CD4-positive, alpha-beta T cell treated with Interleukin-2 at 100 ng/mL for 4 hours (primary cell): ENCODE results near the gene GATA6.

Source experiments
- DNase-seq: peaks from one replicate; pipeline ENCODE4 v3.0.0-alpha.2; 2020; ENCODE audit warnings: low spot score

Gene GATA6

DNA sequence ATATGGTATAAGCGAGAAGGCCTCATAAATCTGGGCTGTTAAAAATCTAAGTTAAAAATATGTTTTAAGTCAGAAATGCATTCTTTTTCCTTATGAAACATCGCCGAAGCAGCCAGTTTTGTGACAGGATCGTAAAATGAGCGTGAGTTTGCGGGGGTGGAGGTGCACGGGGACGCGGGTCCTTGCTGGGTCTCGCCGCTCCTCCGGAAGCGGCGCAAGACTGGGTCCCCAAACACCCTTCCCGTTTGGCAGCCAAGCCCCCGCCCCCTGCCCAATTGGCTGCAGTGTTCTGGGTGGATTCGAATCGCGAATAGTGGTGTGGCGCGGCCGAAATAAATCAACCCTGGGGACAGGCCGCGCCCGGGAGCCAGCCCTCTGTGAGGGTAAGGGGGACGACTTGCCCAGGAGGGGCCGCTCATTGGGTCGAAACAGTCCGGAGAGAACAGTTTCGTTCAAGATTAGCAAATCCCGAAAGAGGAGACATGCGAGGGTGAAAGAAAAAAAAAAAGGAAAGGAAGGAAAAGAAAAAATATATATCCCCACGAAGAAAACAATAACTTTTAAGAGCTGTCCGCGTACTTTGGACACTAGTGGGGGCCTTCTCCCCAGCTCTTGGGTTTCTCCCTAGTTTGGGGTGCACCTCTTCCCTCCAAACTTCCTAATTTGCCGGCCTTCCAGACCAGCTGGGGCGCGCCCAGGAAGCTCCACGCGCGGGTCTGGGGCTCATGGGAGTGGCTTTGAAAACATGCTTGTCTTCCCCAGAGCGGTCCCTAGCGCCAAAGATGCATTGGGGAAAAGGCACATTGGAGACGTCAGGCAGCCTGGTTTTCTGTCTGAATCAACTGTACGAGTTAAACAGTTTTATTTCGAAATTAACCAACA lies 3.1 kb upstream of the GATA6 start:
- no peak for DNase-seq

DNA sequence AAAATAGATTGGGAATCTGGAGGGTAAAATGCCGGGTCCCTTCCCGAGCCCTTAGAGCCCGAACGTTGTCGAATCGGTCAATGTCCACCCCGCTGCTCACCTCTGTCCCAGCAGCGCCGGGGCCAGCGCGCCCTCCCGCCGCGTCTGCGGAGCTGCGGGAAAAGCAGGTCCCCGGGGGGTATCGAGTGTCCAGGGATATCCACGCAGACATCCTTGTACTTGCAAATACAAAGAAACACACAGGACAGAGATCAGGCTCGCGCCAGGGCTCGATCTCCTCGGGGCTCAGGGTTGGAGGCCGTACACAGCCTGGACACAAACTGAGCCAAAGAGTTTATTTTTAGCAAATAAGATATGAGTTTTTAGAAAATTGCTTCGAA lies 2.3 kb upstream of the GATA6 start:
- no peak for DNase-seq

DNA sequence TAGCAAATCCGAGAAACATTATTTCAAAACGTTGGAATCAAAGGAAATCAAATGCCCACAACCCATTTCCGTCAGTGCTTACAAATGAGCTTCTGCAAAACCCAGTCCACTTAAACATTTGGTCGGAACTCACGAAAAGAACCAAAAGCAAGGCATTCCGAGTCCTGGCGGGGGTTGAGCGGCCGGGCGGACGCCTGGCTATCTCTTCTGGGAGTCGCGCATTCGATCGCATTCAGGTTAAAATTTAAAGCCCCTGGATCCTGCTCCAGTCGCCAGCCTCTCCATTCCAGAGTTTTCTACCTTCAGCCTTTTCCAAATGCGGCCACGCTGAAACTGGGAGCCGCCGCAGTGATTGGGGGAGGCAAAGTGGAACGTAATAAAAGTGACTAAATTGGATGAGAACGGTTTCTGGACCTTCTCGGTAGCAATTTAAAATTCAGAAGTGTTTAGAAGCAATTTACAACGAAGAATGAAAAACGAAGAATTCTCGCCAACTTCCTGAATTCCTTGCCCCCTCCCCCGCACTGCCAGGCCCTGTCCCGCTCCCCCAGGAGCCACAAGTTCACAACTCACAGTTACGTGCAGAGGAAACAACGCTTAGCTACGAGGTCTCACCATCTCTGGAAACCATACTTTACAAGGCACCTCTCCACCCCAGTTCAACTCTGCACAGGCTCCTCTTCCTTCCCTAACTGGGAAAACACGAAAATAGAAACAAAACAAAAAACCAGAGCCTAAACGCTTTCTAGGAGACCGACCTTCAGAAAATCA lies 1.7 kb upstream of the GATA6 start:
- DNase-seq: no peak

DNA sequence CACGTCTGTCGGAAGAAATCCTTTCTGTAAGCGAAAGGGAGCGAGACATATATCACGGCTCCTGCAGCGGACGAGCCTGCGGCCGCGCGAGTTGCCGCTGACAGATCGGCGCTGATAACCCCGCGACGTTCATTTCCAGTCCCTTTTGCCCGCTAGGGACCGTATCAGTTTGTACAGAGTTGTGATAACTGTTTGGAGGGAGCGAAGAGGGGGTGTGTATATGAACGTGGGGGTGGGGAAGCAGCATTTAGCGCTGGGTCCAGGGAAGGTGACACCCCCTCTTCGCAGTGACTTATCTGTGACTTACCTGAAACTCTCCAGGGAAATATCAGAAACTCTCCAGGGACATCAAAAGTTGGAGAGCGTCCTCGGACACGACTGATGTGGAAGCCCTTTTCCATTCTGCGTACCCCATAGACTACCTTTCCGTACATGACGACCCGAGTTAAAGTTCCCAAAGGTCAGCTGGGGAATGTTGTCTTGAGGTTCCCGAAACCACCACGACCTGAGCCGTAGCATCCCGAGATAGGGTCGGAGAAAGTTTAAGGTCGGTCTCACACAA lies 948 bp upstream of the GATA6 start:
- no peak for DNase-seq

DNA sequence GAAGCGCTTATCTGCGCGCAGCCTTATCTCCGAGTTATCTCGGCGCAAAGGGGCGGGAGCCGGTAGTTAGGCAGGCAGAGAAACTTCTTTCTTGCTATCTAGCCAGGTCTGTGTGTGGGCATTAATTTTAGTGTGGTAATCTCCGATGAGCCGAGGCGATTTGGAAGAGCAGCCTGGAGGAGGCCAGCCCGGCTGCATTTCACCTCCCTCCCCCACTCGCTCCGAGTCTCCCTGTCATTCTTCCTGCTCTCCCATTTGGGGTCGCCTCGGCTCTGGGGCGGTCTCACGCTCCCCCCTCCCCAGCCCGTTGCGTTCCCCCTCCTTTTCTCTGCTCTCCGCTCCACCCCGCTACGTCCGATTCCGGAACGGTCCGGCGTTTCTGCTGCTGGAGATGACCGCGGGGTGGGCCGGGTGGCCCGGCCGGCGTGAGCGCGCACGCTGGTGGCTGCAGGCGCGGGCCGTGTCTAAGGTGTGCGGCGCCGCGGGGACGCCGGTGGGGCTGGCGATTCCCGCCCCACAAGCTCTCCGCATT lies 566 bp downstream of the GATA6 start:
- peak; percentile 9 for DNase-seq

DNA sequence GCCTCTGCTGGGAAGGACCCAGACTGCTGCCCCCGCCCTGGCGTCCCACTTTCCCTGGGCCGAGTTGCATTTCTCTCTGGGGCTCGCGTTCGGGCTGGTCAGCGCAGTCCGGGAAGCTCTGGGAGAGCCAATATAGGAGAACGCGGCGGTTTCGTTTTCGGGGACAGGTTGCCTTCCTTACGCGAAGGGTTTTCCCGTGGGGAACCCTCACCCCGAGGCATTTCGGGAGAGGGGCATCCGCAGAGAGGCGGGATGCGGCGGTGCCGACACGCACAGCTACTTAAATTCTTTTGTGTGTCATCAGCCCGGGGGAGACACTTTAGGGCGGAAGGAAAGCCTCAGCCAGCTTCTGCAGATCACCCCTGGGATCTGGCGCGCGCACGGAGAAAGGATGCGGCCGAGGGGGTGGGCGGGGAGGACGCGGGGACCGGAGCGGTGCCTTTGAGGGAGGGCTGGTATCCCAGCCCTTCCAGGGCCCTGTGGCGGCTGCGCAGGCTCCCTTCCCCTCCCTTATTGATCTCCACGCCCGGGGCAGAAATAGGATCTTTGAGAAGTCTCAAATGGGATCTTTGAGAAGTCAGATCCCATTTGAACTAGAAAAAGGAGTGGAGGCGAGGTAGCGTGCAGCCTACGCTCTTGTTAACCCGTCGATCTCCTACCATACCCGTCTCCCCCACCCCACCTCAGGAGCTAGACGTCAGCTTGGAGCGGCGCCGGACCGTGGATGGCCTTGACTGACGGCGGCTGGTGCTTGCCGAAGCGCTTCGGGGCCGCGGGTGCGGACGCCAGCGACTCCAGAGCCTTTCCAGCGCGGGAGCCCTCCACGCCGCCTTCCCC lies 1.2 kb downstream of the GATA6 start:
- DNase-seq: no peak

DNA sequence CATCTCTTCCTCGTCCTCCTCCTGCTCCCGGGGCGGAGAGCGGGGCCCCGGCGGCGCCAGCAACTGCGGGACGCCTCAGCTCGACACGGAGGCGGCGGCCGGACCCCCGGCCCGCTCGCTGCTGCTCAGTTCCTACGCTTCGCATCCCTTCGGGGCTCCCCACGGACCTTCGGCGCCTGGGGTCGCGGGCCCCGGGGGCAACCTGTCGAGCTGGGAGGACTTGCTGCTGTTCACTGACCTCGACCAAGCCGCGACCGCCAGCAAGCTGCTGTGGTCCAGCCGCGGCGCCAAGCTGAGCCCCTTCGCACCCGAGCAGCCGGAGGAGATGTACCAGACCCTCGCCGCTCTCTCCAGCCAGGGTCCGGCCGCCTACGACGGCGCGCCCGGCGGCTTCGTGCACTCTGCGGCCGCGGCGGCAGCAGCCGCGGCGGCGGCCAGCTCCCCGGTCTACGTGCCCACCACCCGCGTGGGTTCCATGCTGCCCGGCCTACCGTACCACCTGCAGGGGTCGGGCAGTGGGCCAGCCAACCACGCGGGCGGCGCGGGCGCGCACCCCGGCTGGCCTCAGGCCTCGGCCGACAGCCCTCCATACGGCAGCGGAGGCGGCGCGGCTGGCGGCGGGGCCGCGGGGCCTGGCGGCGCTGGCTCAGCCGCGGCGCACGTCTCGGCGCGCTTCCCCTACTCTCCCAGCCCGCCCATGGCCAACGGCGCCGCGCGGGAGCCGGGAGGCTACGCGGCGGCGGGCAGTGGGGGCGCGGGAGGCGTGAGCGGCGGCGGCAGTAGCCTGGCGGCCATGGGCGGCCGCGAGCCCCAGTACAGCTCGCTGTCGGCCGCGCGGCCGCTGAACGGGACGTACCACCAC lies 2.1 kb downstream of the GATA6 start:
- no peak for DNase-seq

DNA sequence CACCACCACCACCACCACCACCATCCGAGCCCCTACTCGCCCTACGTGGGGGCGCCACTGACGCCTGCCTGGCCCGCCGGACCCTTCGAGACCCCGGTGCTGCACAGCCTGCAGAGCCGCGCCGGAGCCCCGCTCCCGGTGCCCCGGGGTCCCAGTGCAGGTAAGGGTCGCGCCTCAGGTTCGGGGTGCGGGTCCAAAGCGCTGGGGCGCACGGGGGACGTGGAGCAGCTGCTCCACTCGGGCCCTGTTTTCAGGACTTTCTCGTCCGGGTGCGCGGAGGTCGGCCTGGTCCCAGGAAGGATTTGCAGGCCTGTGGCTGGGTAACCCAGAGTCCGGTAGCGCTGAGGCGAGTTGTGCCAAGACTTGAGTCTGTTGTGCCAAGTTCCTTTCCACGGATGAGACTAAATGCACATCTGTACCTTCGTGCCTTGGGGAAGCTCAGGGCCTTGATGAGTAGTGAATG lies 2.8 kb downstream of the GATA6 start:
- no peak for DNase-seq

DNA sequence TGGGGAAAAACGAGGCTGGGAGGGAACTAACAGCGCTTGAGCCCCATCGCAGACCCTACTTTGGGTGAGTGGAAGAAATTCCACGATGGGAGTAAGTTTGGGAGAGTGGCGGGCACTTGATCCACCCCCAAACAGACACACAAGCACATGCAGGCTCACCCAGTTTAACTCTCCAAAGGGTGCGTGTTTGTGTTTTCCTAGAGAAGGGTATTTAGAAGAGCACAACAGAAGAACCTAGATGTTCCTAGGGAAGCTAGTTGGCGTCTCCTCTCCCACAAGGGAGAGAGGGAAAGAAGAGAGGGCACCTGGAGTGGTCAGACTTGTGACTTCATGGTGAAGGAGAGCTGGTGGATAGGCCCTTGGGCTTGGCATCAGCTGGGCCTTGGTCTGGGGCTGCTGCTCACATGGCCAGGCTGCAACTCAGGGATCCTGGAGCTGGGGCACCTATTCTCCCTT lies 3.2 kb downstream of the GATA6 start:
- DNase-seq: no peak

DNA sequence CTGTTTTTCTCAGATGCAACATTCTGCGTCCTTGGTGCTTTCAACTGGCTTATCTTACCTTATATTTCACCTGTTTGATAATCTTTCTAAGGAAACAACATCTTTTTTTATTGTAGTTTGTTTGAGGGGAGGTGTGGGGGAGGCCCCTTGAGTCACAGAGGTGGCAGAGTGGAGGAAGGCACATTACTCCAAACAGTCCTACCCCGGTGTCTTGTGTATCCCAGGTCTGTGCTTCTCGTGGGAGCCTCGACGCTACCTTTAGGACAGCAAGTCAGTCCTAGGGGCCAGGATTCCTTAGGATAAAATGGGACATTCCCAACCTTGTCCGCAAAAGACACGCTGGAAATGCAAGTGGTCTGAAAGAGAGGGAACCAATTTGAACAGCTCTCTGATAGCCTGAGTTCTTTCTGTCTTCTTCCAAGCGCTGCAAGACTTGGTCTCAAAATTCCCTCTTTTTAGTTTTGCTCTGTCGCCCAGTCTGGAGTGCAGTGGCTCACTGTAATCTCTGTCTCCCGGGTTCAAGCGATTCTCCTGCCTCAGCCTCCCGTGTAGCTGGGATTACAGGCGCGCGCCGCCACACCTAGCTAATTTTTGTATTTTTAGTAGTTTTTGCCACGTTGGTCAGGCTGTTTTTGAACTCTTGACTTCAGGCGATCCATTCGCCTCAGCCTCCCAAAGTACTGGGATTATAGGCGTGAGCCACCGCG lies 4.0 kb downstream of the GATA6 start:
- DNase-seq: no peak

DNA sequence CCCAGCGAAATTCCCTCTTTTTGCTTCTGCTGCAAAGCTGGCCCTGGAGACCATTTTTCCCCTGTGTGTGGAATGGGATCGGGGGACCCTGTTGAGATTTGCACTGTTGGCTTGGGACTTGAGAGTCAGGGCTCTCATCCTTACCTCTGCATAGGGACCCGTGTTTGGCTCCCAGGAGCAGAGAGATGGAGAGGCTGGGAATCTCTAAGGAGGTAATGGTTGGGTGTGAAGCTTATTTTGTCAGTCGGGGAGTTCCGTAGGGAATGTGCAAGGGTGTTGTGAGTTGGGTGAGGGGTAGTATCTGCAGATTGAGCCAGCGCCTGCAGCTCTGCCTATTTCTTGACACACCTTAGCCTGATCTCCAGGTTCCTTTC lies 4.5 kb downstream of the GATA6 start:
- no peak for DNase-seq

DNA sequence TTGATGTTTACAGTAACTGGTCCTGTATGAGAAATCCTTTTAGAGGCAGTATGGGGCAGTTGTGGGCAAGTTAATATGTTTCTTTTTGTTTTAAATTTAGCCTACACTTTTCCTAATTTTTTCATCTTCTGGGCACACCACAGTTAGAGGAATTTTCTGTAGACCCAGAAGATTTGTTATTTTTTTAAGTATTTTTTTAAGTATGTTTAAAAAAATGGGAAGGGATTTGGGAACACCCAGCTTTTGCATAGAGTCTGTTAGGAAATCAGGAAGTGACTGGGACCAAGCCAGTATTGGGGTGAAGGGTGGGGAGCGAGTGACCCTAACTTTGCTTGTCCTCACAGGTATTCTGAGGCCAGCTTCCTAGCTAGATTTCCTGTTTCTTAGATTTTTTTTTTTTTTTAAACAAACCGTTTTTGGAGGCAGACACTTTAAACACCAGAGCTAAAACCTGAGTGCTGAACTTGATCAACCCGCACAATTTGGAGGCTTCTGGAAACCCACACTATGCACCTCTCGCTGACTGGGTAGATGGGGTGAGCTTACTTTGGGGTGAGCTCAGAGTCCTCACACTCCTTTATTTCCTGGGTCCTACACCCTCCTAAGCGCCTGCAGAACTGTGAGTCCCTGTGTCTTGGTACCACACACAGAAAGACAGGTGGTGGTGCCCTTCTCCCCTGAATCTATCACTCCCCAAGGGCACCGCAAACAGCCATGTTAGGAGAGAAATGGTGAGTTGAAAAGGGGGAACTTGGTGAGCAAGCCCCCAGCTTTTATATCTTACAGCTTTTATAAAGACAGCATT lies 5.2 kb downstream of the GATA6 start:
- DNase-seq: no peak

DNA sequence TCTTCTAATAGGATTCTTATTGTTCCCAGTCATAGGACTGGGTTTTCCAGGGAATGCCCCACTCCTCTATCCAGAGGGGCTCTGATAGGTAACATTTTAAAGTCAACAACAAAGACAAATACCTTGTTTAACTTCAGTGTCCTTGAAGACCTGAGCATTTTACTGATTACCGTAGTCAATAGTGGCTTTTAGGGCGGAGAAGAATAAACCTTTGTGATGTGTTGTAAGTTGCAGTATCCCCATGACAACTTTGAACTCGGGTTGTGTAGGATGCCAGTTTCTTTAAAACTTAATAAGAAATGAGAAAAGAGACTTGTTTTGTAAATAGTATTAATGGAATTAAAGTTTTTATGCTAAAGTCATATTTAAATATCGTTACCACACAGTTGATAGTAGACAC lies 6.0 kb downstream of the GATA6 start:
- no peak for DNase-seq

DNA sequence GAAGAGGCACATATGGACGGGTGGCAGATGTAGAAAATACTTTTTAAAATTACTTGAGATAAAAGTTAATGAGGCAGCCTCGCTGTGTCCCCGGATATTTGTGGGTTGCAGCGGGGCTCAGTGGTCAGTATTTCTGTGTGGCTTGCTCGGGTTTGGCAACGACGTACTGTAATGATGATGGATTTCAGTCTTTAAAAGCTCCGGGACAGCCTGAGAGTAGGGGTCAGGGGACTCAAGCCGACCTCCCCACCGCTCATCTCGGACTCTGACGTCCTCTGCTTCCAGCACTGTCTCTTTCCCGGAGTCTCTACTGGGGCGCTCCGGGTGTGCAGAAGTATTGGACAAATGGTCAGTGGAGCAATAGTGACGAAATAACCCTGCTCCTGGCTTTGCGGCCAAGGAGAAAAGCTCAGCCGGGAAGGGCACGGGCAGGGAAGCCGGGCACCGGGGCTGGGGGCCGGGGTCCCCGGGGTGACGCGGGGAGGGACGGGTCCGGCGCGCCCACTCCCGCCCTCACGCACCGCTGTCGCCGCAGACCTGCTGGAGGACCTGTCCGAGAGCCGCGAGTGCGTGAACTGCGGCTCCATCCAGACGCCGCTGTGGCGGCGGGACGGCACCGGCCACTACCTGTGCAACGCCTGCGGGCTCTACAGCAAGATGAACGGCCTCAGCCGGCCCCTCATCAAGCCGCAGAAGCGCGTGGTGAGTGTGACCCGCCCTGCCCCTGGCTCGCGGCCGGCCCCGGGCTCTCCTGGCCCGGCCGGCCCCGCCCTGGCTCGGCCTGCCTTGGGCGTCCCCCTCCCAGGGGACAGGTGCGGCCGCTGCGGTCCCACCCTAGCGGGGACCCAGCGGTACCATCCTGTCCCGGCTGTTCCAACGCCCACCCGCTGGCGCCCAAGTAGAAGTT lies 7.3 kb downstream of the GATA6 start:
- no peak for DNase-seq

DNA sequence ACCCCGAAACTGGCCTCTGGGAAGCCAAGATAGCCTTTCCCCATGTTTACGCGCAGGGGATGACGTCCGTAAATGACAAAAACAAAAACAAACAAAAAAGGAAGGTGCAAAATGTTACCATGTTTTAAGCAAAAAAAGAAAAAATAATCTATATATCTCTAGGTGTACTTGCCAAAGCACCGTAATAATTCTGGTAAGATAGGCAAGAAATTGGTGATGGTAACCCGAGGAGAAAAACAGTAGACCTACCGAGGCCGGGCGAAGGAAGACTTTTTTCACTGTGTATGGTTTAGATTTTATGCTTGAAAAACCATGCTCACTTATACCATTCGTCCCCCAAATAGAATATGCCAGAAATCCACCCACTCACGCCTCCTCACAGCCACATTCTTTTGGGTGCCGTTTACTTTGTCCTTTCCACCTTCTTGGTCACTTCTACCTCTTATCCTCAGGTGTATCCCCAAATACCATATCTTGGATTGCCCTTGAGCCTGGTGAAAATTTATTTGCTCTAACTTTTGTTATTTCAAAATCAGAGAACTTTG lies 8.0 kb downstream of the GATA6 start:
- DNase-seq: no peak

DNA sequence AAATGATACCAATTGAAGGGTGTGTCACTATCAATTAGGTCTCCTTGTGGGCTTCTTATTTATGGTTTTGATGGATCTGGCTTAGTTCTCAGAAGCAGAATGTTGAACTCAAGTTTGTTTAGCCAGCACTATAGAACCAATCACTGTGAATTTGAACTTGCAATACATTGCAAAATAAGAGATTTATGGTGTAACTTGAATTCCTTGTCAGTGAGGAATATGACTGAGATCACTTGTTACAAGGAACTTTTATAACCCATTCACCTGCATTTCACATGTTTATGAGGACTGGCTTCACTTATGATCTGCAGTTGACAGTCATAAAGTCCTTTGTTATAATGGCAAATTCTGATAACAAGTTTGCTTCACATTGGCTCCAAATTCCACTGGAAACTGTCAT lies 9.8 kb downstream of the GATA6 start:
- no peak for DNase-seq

DNA sequence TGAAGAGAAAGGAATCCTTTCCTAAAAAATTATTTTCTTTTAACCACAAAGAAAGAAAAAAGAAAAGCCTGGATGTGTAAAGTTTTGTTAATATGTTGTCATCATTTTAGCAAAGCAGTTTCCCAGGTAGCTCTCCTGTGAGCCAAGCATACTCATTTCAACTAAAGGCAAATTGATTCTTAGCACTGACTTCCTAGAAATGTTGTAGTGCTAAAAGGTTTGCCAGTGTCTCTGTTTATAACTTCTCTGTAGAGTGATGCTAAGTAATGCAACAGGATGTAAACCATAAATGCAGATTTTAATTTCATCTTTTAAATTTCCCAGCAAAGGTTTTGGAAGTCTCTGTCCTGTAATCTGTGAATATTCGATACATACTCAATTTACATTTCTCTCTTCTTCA lies 10.2 kb downstream of the GATA6 start:
- no peak for DNase-seq

DNA sequence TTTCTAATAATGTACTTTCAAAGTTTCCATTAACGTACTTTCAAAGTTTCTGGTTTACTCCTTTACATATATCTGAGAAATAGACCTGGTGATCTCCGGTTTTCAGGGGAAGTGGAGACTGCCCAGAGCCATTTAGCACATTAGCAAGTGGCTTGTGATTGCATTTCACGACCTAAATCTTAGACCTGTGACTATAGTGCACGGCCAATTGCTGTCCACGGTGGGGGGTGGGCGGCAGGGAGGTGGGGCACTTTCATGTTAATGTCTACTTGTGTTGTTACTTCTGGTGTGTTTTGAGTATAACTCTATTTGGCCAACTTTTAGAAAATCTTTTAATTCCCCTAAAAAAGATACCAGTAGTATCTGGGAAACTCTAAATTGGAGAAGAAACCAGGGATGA lies 11.3 kb downstream of the GATA6 start:
- DNase-seq: no peak
